HepG2 (cell line): ENCODE data around the gene ZC3H12A. TPM values are rescaled to one million over a fixed set of nuclear protein-coding genes. Genes with fewer than 3 reads are reported as not detected.

Experiments used
- ARID5B ChIP-seq: IDR thresholded peaks from 2 replicates; pipeline ENCODE4 v1.4.0; 2020; ENCODE audit warnings: mild to moderate bottlenecking, missing genetic modification reagents
- FOXA1 ChIP-seq, 2 experiments: fragments of 450-650 bp in 1 of 2; sonication (generic) in 1 of 2; formaldehyde crosslinking in 1 of 2; IDR thresholded peaks; 2 replicates each; pipeline versions ENCODE4 v1.4.0 to v1.6.1; 2016 to 2020; ENCODE audit warnings: missing genetic modification reagents in 1 of 2
- FOXM1 ChIP-seq: sonication (generic); formaldehyde crosslinking; IDR thresholded peaks from 2 replicates; pipeline ENCODE4 v1.5.0; 2020; ENCODE audit warnings: missing genetic modification reagents
- FOXP1 ChIP-seq, 2 experiments: fragments of 450-650 bp in 1 of 2; IDR thresholded peaks; 2 replicates each; pipeline ENCODE4 v1.6.1; 2017 to 2018; ENCODE audit warnings: antibody characterized with exemption in 1 of 2
- IRF2 ChIP-seq: IDR thresholded peaks from 2 replicates; pipeline ENCODE4 v1.6.1; 2018; ENCODE audit warnings: missing genetic modification reagents, missing compliant biosample characterization
- KMT2A ChIP-seq: sonication (generic); formaldehyde crosslinking; IDR thresholded peaks from 2 replicates; pipeline ENCODE4 v1.4.0; 2020; ENCODE audit warnings: missing genetic modification reagents
- KMT2B ChIP-seq: IDR thresholded peaks from 2 replicates; pipeline ENCODE4 v1.6.1; 2016; ENCODE audit warnings: missing genetic modification reagents, missing compliant biosample characterization
- MAF1 ChIP-seq: sonication (generic); formaldehyde crosslinking; IDR thresholded peaks from 2 replicates; pipeline ENCODE4 v1.5.0; 2020; ENCODE audit warnings: missing genetic modification reagents, borderline replicate concordance
- NFKBIZ ChIP-seq: IDR thresholded peaks from 2 replicates; pipeline ENCODE4 v1.6.1; 2018; ENCODE audit warnings: missing genetic modification reagents, missing compliant biosample characterization
- POLR2AphosphoS2 ChIP-seq: IDR thresholded peaks from 2 replicates; pipeline ENCODE4 v1.6.1; 2011; ENCODE audit warnings: low read depth, low read length, improper control_type of control experiment
- POLR2G ChIP-seq: fragments of 200-400 bp; formaldehyde crosslinking; IDR thresholded peaks from 2 replicates; pipeline ENCODE4 v1.6.1; 2018; ENCODE audit warnings: mild to moderate bottlenecking, low read depth, low read length, moderate library complexity
- PREB ChIP-seq: sonication (generic); formaldehyde crosslinking; IDR thresholded peaks from 2 replicates; pipeline ENCODE4 v1.4.0; 2020; ENCODE audit warnings: missing genetic modification reagents
- STAT5B ChIP-seq: sonication (generic); formaldehyde crosslinking; IDR thresholded peaks from 2 replicates; pipeline ENCODE4 v1.4.0; 2020; ENCODE audit warnings: missing genetic modification reagents
- TFAP4 ChIP-seq: sonication (generic); IDR thresholded peaks from 2 replicates; pipeline ENCODE4 v1.6.1; 2016; ENCODE audit warnings: low read depth, borderline replicate concordance
- TRIM24 ChIP-seq: sonication (generic); formaldehyde crosslinking; IDR thresholded peaks from 2 replicates; pipeline ENCODE4 v1.8.0; 2022; ENCODE audit warnings: mild to moderate bottlenecking, missing genetic modification reagents
- ZMAT3 ChIP-seq: sonication (generic); formaldehyde crosslinking; conservative IDR thresholded peaks from 2 replicates; pipeline ENCODE4 v1.7.0; 2021; ENCODE audit warnings: missing genetic modification reagents
- ZMYM4 ChIP-seq: sonication (generic); formaldehyde crosslinking; IDR thresholded peaks from 2 replicates; pipeline ENCODE4 v1.8.1; 2023; ENCODE audit warnings: mild to moderate bottlenecking, missing genetic modification reagents
- ZNF614 ChIP-seq: IDR thresholded peaks from 2 replicates; pipeline ENCODE4 v1.6.1; 2018; ENCODE audit warnings: missing biosample characterization, missing genetic modification reagents, inconsistent platforms, borderline replicate concordance
- ZNF772 ChIP-seq: sonication (generic); formaldehyde crosslinking; IDR thresholded peaks from 2 replicates; pipeline ENCODE4 v1.5.0; 2020; ENCODE audit warnings: mild to moderate bottlenecking, missing genetic modification reagents
- ZNF883 ChIP-seq: sonication (generic); formaldehyde crosslinking; IDR thresholded peaks from 2 replicates; pipeline ENCODE4 v1.5.1; 2020; ENCODE audit warnings: mild to moderate bottlenecking, missing genetic modification reagents; ENCODE audit errors: not compliant biosample characterization
- ZXDC ChIP-seq: sonication (generic); formaldehyde crosslinking; IDR thresholded peaks from 2 replicates; pipeline ENCODE4 v1.5.0; 2020; ENCODE audit warnings: mild to moderate bottlenecking, missing genetic modification reagents
- polyA plus RNA-seq, 8 experiments: library from polyadenylated mRNA; depleted of rRNA in 3 of 8; stranded (reverse) in 7 of 8; unstranded in 1 of 8; fragments of >200 nt; fragmentation: Illumina TruSeq in 4 of 8; extraction: Trizol in 4 of 8; gene quantifications; 2 replicates each; pipeline versions ENCODE4 v1.2.1 to v1.2.3, GENCODE V29; 2011 to 2016; ENCODE audit warnings: low read depth in 4 of 8, missing spikeins in 1 of 8, mixed read lengths in 1 of 8; ENCODE audit not compliant: insufficient read depth in 1 of 8
- total RNA-seq, 5 experiments: library from RNA; depleted of rRNA; stranded (reverse); fragments of >200 nt; fragmentation: Illumina TruSeq; extraction: Trizol; gene quantifications; 2 replicates each; pipeline ENCODE4 v1.2.3, GENCODE V29; 2016; ENCODE audit warnings: low read depth in 1 of 5

The ZC3H12A gene
- total and polyA plus RNA-seq, 2 of the 13 experiments (the other 11 are each of a cell fraction or from before 2014, with no cell fraction given): 6.8 to 13.3 TPM

- TF ChIP-seq ARID5B (CRISPR knock-in tag): peak; percentile 74
- TF ChIP-seq ZMYM4 (CRISPR knock-in tag): peak; percentile 52; the same call in 1 of the 2 replicates
- TF ChIP-seq POLR2G: peak; percentile 81
- TF ChIP-seq FOXM1 (CRISPR knock-in tag): no peak
- peak; percentile 86 for TF ChIP-seq KMT2A (CRISPR knock-in tag)
- no peak for TF ChIP-seq STAT5B (CRISPR knock-in tag)
- peak; percentile 65 for TF ChIP-seq ZNF614 (CRISPR knock-in tag)
- peak; percentile 54 for TF ChIP-seq ZNF772 (CRISPR knock-in tag)
- TF ChIP-seq FOXP1 (IDR thresholded peaks at IDR 0.05): no peak
- TF ChIP-seq FOXP1 (CRISPR knock-in tag; IDR thresholded peaks at IDR 0.05): peak; percentile 77
- TF ChIP-seq TRIM24 (CRISPR knock-in tag): no peak
- TF ChIP-seq PREB (CRISPR knock-in tag): no peak
- TF ChIP-seq MAF1 (CRISPR knock-in tag): peak; percentile 37; the same call in 1 of the 2 replicates
- TF ChIP-seq IRF2 (CRISPR knock-in tag): peak; percentile 86; the same call in 1 of the 2 replicates
- TF ChIP-seq ZMAT3: peak; percentile 67; the same call in 1 of the 2 replicates
- TF ChIP-seq FOXA1 (IDR thresholded peaks at IDR 0.05): no peak
- peak; percentile 93 for TF ChIP-seq FOXA1 (CRISPR knock-in tag; IDR thresholded peaks at IDR 0.05)
- TF ChIP-seq POLR2AphosphoS2: no peak
- TF ChIP-seq ZXDC: no peak
- peak; percentile 58; the same call in 1 of the 2 replicates for TF ChIP-seq KMT2B (CRISPR knock-in tag)
- peak; percentile 78 for TF ChIP-seq NFKBIZ
- TF ChIP-seq TFAP4: peak; percentile 85; the same call in 1 of the 2 replicates
- peak; percentile 45 for TF ChIP-seq ZNF883 (CRISPR knock-in tag)
Observed at GRCh38 chr1:37479255-37480124, 5.1 kb downstream of the ZC3H12A start (continued).
